Endodermal cell (in vitro differentiated cells): ENCODE data around the gene PTPDC1. TPM values are rescaled to one million over a fixed set of nuclear protein-coding genes. Genes with fewer than 3 reads are reported as not detected.

Experiments used
- DNase-seq: peaks from one replicate; pipeline ENCODE4 v3.0.0-alpha.2; 2017
- H3K27ac ChIP-seq: 2 replicates; pipeline ENCODE4 v1.5.1; 2013; ENCODE audit warnings: mild to moderate bottlenecking, low read depth, low read length, moderate library complexity
- H3K27me3 ChIP-seq: 2 replicates; pipeline ENCODE4 v1.6.1; 2013; ENCODE audit warnings: mild to moderate bottlenecking, low read length, moderate library complexity; ENCODE audit not compliant: insufficient read depth, control insufficient read depth, poor library complexity, severe bottlenecking
- H3K36me3 ChIP-seq: 2 replicates; pipeline ENCODE4 v1.7.0; 2013; ENCODE audit warnings: mild to moderate bottlenecking, low read length, moderate library complexity; ENCODE audit not compliant: control insufficient read depth, insufficient read depth
- H3K4me1 ChIP-seq: one replicate; pipeline ENCODE4 v1.7.0; 2013; ENCODE audit warnings: low read length; ENCODE audit not compliant: control insufficient read depth, insufficient read depth
- H3K4me3 ChIP-seq: 2 replicates; pipeline ENCODE4 v1.5.1; 2013; ENCODE audit warnings: mild to moderate bottlenecking, low read length, moderate library complexity
- H3K9ac ChIP-seq: 2 replicates; pipeline ENCODE4 v1.6.1; 2013; ENCODE audit warnings: mild to moderate bottlenecking, low read length, moderate library complexity; ENCODE audit not compliant: poor library complexity, severe bottlenecking; ENCODE audit errors: extremely low read depth
- H3K9me3 ChIP-seq: 2 replicates; pipeline ENCODE4 v1.6.1; 2013; ENCODE audit warnings: mild to moderate bottlenecking, low read length, moderate library complexity; ENCODE audit not compliant: control insufficient read depth
- H3K27ac Mint-ChIP-seq: 2 replicates; pipeline ENCODE4 v1.8.0; 2020; ENCODE audit warnings: mixed read lengths
- H3K27me3 Mint-ChIP-seq: 2 replicates; pipeline ENCODE4 v1.8.0; 2021; ENCODE audit warnings: mild to moderate bottlenecking, mixed read lengths; ENCODE audit not compliant: insufficient read depth
- H3K36me3 Mint-ChIP-seq: 2 replicates; pipeline ENCODE4 v1.8.0; 2020; ENCODE audit warnings: low read depth, mixed read lengths
- H3K4me1 Mint-ChIP-seq: 2 replicates; pipeline ENCODE4 v1.8.0; 2020; ENCODE audit warnings: mixed read lengths
- H3K4me3 Mint-ChIP-seq: 2 replicates; pipeline ENCODE4 v1.8.0; 2020; ENCODE audit warnings: mild to moderate bottlenecking, moderate library complexity, mixed read lengths
- H3K9me3 Mint-ChIP-seq: 2 replicates; pipeline ENCODE4 v1.8.0; 2020; ENCODE audit warnings: mild to moderate bottlenecking, mixed read lengths
- WGBS, 2 experiments: methylation state at CpG; one replicate each; pipeline versions ENCODE4 v1.1.5 to v1.1.7; 2013; ENCODE audit warnings: missing lambda C conversion rate in 2 of 2, mixed read lengths in 1 of 2; ENCODE audit not compliant: insufficient coverage in 1 of 2, insufficient read length in 1 of 2; 5-methylcytosine and 5-hydroxymethylcytosine counted together
- total RNA-seq, 2 donors: library from RNA; stranded (reverse); fragmentation: NEBNext Ultra II Directional in 1 of 2; extraction: Animal tissue kit (Norgen Biotek cat#: 25700) in 1 of 2; gene quantifications; 2 replicates in 1 of 2; 3 replicates in 1 of 2; pipeline ENCODE4 v1.2.1, GENCODE V29; 2021
- TF ChIP-seq, protein P1 (sequence below): fragments of 200-600 bp; sonication (generic); conservative IDR thresholded peaks from 2 replicates; pipeline ENCODE4 v1.5.0; 2021; ENCODE audit warnings: antibody characterized with exemption, mild to moderate bottlenecking

The PTPDC1 gene
- total RNA-seq, 2 donors from 2014 or later = 9.0 to 12.7 TPM

DNA sequence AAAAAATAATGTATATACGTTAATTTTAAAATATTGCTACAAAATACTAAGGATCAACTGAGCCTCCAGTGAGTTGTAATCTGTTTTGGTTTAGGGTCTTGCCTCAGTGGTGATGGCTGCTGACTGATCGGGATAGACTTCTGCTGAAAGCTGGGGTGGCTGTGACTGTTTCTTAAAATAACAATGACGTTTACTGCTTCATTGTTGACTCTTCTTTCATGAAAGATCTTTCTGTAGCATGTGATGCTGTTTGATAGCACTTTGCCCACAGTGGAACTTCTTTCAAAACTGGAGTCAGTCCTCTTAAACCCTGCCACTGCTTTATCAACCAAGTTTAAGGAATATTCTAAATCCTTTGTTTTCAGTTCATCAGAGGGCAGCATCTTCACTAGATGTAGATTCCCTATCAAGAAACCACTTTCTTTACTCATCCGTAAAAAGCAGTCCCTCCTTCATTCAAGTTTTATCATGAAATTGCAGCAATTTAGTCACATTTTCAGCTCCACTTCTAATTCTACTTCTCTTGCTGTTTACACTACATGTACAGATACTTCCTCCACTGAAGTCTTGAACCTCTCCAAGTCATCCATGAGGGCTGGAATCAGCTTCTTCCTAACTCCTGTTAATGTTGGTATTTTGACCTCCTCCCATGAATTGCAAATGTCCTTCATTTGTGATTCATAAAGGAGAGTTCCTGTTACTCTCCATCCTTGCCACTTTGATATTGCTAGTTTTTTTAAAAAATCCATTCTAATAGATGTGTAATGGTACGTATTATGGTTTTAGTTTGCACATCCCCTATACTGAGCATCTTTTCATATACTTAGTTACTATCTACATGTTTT lies 41.5 kb upstream of the PTPDC1 start:
- H3K9me3 Mint-ChIP-seq = peaks cover 10% of the 10 kb centered on the region
- Histone ChIP-seq H3K4me1 (no peaks in the 10 kb centered on the region), H3K9me3 (no peaks in the 10 kb centered on the region), H3K27ac (no peak overlapping the region), H3K9ac (no peak overlapping the region), H3K27me3 (no peaks in the 10 kb centered on the region), H3K36me3 (no peaks in the 10 kb centered on the region), H3K4me3 (no peak overlapping the region)
- H3K4me3 Mint-ChIP-seq = no peak overlapping the region
- TF ChIP-seq, protein P1, sequence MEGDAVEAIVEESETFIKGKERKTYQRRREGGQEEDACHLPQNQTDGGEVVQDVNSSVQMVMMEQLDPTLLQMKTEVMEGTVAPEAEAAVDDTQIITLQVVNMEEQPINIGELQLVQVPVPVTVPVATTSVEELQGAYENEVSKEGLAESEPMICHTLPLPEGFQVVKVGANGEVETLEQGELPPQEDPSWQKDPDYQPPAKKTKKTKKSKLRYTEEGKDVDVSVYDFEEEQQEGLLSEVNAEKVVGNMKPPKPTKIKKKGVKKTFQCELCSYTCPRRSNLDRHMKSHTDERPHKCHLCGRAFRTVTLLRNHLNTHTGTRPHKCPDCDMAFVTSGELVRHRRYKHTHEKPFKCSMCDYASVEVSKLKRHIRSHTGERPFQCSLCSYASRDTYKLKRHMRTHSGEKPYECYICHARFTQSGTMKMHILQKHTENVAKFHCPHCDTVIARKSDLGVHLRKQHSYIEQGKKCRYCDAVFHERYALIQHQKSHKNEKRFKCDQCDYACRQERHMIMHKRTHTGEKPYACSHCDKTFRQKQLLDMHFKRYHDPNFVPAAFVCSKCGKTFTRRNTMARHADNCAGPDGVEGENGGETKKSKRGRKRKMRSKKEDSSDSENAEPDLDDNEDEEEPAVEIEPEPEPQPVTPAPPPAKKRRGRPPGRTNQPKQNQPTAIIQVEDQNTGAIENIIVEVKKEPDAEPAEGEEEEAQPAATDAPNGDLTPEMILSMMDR = no peak
- WGBS, 2 experiments = 84 to 89% methylated on average over 2 to 3 of the region's 5 CpGs
- no peaks in the 10 kb centered on the region for H3K27me3 Mint-ChIP-seq
- H3K27ac Mint-ChIP-seq = no peak overlapping the region
- no peaks in the 10 kb centered on the region for H3K4me1 Mint-ChIP-seq
- DNase-seq = no peak
- H3K36me3 Mint-ChIP-seq = peaks cover 14% of the 10 kb centered on the region

GRCh38 chr9:94054716-94055115 lies 29.5 kb upstream of the PTPDC1 start:
- no peak overlapping the region for H3K9ac ChIP-seq
- no peak for DNase-seq
- 100% methylated on average over 1 of the region's 2 CpGs; no CpG with 5 or more reads in 1 of the 2 experiments for WGBS, 2 experiments
- H3K27ac ChIP-seq = no peak overlapping the region
- no peak overlapping the region for H3K4me3 Mint-ChIP-seq
- H3K4me1 ChIP-seq = no peaks in the 10 kb centered on the region
- H3K27me3 ChIP-seq = no peaks in the 10 kb centered on the region
- H3K27me3 Mint-ChIP-seq = no peaks in the 10 kb centered on the region
- H3K9me3 ChIP-seq = peaks cover 19% of the 10 kb centered on the region
- H3K36me3 ChIP-seq = no peaks in the 10 kb centered on the region
- no peak overlapping the region for H3K4me3 ChIP-seq
- TF ChIP-seq, protein P1 = no peak
- no peaks in the 10 kb centered on the region for H3K4me1 Mint-ChIP-seq
- H3K9me3 Mint-ChIP-seq = peaks cover 27% of the 10 kb centered on the region
- H3K27ac Mint-ChIP-seq = no peak overlapping the region
- H3K36me3 Mint-ChIP-seq = peaks cover 19% of the 10 kb centered on the region

GRCh38 chr9:94056442-94056974 lies 27.8 kb upstream of the PTPDC1 start:
- H3K27ac ChIP-seq = no peak overlapping the region

More at GRCh38 chr9:94056442-94056974, 27.8 kb upstream of the PTPDC1 start:
- no peaks in the 10 kb centered on the region for H3K27me3 ChIP-seq
- TF ChIP-seq, protein P1 = no peak
- H3K27me3 Mint-ChIP-seq = no peaks in the 10 kb centered on the region
- DNase-seq = no peak
- H3K9me3 ChIP-seq = peaks cover 14% of the 10 kb centered on the region
- no peak overlapping the region for H3K4me3 ChIP-seq
- H3K4me1 ChIP-seq = no peaks in the 10 kb centered on the region
- no peak overlapping the region for H3K9ac ChIP-seq
- no peaks in the 10 kb centered on the region for H3K36me3 ChIP-seq
- peaks cover 18% of the 10 kb centered on the region for H3K36me3 Mint-ChIP-seq
- H3K27ac Mint-ChIP-seq = no peak overlapping the region
- no peak overlapping the region for H3K4me3 Mint-ChIP-seq
- 92 to 100% methylated on average over 1 to 3 of the region's 3 CpGs for WGBS, 2 experiments
- no peaks in the 10 kb centered on the region for H3K4me1 Mint-ChIP-seq
- H3K9me3 Mint-ChIP-seq = peaks cover 25% of the 10 kb centered on the region
